GM18951 (cell line): ENCODE measurements around the gene PPP3CA.

Experiments
- POLR2A ChIP-seq: IDR thresholded peaks from 4 replicates; pipeline ENCODE4 v1.6.1; 2011; ENCODE audit warnings: mild to moderate bottlenecking; ENCODE audit not compliant: insufficient read length, insufficient read depth; ENCODE audit errors: extremely low read depth
- in situ Hi-C: fragments of 300-500 bp; cut with MboI; formaldehyde crosslinking; loops from one replicate; pipeline ENCODE4 v1.12.0; 2022; ENCODE audit warnings: low sequenced_read_pairs, mixed read lengths, inconsistent platforms; ENCODE audit not compliant: unreplicated experiment

PPP3CA gene

DNA sequence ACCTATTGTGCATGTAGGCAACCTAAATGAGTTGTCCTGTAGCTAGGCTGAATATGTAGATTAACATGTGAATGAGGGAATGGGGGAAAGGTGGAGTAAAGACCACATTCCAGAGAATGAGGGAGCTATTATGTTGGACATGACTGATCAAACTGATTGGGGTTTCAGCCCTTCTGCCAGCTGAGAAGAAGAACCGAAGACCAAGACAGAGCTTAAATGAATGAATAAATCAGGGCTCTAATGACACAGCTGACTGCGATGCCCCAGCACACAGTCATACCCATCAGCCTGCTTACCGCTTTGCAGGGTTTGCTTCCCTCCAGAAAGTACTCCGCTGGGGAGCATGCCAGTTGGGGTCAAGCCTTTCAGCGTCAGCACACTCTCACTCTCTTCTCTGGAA is 315.4 kb downstream of the PPP3CA start:
- TF ChIP-seq POLR2A = no peak
- in situ Hi-C loops = no loop called here

DNA sequence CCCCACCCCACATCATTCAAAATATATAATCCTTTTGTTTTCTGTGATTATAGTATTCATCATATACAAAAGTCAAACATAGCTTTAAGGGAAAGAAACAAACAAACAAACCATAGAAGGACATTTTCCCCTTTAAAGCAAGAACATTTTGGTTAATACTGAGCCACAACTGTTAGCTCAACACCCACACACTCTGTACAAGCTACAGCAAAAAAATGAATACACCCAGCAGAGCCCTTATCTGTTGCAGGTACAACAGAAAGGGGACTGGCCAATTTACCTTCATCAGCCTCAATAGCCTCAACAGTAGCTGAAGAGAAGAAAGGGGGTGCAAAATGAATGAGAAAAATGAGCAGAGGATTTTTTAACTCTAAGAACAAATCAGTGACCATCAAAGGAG is 318.4 kb downstream of the PPP3CA start:
- TF ChIP-seq POLR2A = no peak
- in situ Hi-C loops = no loop called here

DNA sequence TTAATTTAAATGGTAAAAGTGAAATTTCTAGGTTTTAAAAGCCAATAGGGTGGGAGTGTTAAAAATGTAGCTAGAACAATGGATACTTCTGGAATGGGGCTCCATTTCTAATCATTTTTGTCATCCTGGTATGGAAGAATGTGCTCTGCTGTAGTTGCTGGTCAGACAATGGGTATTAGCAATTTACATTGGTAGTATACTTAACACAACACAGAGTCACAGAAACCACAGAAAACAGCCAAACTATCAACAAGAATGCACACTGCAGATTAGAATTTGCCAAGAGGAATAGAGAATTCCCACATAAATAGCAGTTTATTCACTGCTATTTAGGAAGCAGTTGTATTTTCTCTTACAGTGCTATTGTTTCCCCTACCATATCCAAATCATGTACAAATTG is 319.6 kb downstream of the PPP3CA start:
- in situ Hi-C loops = no loop called here
- TF ChIP-seq POLR2A = no peak

DNA sequence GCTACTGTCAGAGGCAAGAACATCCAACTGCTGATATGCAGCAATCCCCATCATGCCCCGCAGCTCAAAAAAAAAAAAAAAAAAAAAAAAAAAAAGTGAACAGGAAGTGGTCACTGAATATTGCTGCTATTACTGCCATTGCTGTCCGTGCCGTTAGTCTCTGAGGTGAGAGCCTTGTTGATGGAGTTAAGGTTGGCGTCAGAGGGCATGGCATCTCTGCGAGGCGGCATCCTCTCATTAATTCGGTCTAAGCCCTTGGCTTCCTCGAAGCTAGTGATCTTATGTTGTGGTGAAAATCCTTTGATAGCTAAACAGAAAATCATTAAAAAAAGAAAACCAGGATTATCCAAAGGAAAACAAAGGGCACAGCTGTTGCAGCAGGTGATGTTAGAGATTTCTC is 321.6 kb downstream of the PPP3CA start:
- no peak for TF ChIP-seq POLR2A
- in situ Hi-C loops = no loop called here

DNA sequence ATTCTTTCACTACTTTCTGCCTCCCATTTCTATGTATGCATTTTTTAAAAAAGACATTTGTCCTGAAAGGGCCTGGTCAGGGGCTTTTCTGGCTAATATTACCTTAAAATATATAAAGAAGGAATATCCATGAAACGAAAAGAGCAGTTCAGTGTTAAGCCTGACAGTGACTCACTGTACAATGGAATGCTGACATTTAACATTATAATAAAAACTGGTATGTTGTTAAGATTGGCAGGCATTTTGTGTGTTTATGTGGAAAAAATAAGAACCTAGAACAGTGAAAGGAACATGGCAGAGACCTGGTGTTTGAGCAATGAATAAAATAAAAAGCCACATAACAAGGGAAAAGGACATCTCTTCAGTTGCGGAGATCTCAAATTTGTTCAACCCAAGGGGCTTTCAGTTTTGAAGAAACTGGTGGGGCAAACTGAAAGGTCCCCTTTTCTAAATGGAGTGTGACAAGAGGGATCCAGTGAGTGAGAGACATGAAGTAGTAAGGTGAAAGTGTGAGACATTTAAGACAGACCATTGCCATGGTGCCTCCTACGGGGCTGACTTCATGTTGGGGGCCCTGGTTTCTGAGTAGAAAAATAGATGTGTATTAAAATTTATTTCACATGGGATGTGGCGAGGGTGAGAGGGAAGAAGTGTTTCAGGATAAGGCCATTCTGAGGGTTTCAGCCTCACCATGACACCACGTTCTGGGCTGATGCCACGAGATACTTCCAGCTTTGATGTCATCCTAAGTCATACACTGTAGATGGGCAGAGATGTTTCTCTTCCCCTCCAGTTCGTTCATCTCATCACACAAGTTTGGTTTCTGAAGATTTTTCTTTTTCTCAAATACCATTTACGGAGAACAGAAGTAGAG is 324.9 kb downstream of the PPP3CA start:
- in situ Hi-C loops = no loop called here
- no peak for TF ChIP-seq POLR2A

DNA sequence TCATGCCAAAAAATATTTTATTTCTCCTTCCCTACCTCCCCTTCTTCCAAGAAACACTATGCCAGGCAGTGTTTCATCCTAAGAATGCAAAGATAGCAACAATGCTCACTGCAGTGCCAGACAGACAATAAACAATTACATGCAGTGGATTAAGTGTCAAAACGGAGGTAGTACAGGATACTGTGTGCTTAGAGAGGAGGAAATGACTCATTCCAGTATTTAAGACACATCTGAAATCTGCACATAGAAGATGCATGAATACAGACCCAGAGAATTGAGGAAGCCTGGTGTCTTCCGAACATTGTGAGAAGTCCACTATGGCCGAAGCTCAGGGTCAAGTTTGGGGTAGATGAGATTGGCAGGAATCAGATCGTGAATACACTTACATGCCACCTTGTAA is 326.4 kb downstream of the PPP3CA start:
- in situ Hi-C loops = no loop called here
- no peak for TF ChIP-seq POLR2A

DNA sequence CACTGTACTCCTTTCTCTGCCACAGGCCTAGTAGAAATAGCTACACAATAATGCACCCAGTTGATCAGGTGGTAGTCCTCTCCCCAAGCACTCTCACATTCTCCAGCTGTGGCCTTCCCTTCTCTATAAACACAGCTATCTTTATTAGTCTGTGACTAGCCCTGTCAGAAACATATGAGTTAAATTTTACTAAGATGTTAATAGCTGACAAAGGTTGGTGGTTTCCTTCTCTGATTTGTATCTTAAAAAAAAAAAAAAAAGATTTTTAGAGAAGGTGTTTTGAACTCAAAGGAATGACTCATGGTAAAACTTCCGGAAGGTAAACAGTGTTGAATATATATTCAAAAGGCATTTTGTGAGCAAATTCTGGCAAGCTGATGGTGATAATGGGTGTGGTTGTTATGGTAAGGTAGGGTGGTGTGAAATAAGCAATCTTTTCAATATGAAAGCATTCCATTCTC is 327.4 kb downstream of the PPP3CA start:
- in situ Hi-C loops = no loop called here
- no peak for TF ChIP-seq POLR2A

DNA sequence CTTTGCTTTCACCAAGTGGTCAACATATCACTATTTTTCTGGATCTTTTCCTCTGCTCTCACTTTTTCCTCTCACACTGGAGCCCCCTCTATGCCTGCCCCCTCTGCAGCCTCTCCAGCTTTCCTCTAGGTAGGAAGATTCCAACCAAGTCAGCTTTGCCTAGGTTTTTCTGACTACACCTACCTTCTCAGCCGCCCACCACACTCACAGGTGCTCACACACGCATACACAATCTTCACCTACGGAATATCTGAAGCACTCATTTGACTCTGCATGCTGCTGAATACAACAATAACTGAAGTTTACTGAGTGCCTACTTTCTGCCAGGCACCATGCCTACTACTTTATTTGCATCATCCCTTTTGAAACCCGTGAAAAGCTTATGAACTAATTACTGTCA is 328.0 kb downstream of the PPP3CA start:
- TF ChIP-seq POLR2A = no peak
- in situ Hi-C loops = no loop called here

DNA sequence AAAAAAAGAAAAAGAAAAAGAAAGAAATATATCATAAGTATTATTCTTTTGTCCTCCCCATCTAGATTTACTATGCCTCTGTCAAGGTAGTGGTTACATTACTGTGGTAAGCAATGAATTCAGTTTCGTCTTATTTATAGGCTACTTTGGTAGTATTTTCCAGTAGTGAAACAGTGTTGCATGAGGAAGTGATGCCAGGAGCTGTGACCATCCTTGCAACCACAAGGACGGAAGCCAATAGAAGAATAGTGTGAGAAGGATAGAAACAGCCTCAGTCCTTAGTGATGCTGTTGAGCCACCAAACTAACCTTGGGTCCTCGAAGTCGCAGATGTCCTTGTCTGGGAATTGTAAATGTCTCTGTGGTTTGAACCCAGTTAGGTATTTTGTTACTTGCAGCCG is 328.5 kb downstream of the PPP3CA start:
- in situ Hi-C loops = no loop called here
- TF ChIP-seq POLR2A = no peak

DNA sequence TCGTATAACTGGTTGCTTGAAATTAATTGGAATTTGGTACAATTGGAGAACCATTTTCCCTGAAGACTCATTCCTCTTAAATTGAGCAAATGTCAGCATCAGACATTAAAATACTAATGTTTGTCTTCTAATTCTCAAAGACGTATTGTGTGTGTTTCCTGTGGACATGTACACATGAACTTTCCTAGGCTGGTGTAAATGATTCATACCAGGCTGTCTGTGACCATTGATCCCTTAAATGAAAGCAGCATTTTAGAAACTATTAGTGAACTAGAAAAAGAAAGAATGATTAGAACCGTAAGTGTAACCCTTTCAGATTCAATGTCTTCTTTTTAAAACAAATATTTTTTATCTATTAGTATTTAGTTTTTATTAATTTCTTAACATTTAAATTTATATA is 332.9 kb downstream of the PPP3CA start:
- in situ Hi-C loops = no loop called here

DNA sequence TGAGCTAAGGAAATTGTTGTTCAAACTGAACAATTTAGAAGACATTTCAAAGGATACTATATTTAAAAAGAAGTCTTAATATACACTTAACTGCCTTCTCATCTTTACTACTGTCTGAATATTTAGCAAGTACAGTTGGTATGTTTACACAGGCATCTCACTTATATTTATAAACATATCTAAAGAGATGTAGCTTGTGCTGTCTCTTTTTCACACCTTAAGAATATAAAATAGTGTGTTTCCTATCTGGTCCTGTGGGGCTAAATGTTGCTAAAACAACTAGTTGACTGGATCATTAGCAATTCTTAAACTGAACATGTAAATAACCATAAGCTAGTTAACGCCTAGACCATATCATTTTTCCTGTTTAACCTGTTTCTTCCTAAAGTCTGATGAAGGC is 336.3 kb downstream of the PPP3CA start:
- in situ Hi-C loops = no loop called here
- TF ChIP-seq POLR2A = no peak

More for the DNA sequence above, 332.9 kb downstream of the PPP3CA start:
- TF ChIP-seq POLR2A = no peak

DNA sequence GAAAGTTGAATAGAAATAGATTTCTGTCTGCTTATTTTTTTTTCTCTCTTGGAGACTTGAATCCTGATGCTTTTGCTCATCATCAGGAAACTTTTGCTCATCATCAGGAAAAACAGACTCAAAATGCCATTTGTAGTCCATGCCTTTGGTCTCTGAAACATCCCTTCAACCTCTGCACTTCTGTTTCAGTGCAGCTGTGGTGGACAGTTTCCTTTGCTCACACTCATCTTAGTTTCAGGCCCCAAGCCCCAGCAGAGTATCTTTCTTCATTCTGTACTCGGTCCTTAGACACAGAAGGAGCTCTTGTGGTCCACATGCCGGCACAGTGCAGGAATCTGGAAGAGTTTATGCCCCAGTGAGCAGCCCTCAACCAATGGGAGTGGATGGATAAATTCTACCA is 337.9 kb downstream of the PPP3CA start:
- no peak for TF ChIP-seq POLR2A
- in situ Hi-C loops = no loop called here

DNA sequence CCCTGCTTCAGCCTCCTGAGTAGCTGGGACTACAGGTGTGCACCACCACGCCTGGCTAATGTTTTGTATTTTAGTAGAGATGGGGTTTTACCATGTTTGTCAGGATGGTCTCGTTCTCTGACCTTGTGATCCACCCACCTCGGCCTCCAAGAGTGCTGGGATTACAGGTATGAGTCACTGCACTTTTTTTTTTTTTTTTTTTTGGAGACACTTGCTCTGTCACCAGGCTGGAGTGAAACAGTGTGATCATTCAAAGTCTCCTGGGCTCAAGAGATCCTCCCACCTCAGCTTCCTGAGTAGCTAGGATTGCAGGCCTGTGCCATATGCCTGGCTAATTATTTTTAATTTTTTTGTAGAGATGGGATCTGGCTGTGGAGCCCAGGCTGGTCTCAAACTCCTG is 338.8 kb downstream of the PPP3CA start:
- no peak for TF ChIP-seq POLR2A
- in situ Hi-C loops = no loop called here

DNA sequence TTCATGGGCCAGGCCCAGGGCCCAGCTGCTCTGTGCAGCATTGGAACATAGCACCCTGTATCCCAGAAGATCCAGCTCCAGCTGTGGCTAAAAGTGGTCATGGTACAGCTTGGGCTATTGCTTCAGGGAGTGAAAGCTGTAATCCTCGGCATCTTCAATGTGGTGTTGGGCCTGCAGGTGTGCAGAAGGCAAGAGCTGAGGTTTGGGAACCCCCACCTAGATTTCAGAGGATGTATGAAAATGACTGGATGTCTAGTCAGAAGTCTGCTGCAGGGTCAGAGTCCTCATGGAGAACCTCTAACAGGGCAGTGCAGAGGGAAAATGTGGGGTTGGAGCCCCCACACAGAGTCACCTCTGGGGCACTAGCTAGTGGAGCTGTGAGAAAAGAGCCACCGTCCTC is 341.7 kb downstream of the PPP3CA start:
- no peak for TF ChIP-seq POLR2A
- in situ Hi-C loops = no loop called here
